Mesothelial cell of epicardium (in vitro differentiated cells): ENCODE measurements around the gene MICAL2. TPM values are rescaled to one million over a fixed set of nuclear protein-coding genes. Genes with fewer than 3 reads are reported as not detected.

Experiments used
- DNase-seq, 2 experiments: peaks; one replicate each; pipeline ENCODE4 v3.0.0; 2021; ENCODE audit warnings: low spot score in 2 of 2; ENCODE audit not compliant: unreplicated experiment in 2 of 2
- H3K27ac Mint-ChIP-seq: 2 replicates; pipeline ENCODE4 v1.8.0; 2021; ENCODE audit warnings: mixed read lengths
- H3K27me3 Mint-ChIP-seq: 2 replicates; pipeline ENCODE4 v1.8.0; 2021; ENCODE audit warnings: low read depth, mixed read lengths
- H3K36me3 Mint-ChIP-seq: 2 replicates; pipeline ENCODE4 v1.8.0; 2021; ENCODE audit warnings: mixed read lengths
- H3K4me1 Mint-ChIP-seq: 2 replicates; pipeline ENCODE4 v1.8.0; 2021; ENCODE audit warnings: mixed read lengths
- H3K4me3 Mint-ChIP-seq: 2 replicates; pipeline ENCODE4 v1.8.0; 2021; ENCODE audit warnings: mild to moderate bottlenecking, moderate library complexity, mixed read lengths
- H3K9me3 Mint-ChIP-seq: 2 replicates; pipeline ENCODE4 v1.8.0; 2021; ENCODE audit warnings: mixed read lengths
- CTCF ChIP-seq: fragments of 200-600 bp; sonication (generic); IDR thresholded peaks from one replicate; pipeline ENCODE4 v1.5.0; 2021; ENCODE audit warnings: antibody characterized with exemption; ENCODE audit not compliant: unreplicated experiment
- total RNA-seq: library from RNA; stranded (reverse); gene quantifications from 3 replicates; pipeline ENCODE4 v1.2.1, GENCODE V29; 2021

MICAL2 gene
- total RNA-seq, 1 donor from 2014 or later: 15.0 TPM

- Mint-ChIP-seq H3K4me3 (no peak overlapping the region), H3K4me1 (peaks cover 14% of the 10 kb centered on the region), H3K27me3 (peaks cover under 1% of the 10 kb centered on the region), H3K9me3 (no peaks in the 10 kb centered on the region), H3K36me3 (no peaks in the 10 kb centered on the region), H3K27ac (no peak overlapping the region)
- no peak for TF ChIP-seq CTCF
- DNase-seq: no peak
Measured at GRCh38 chr11:12266943-12267342, 156.6 kb downstream of the MICAL2 start.

DNA sequence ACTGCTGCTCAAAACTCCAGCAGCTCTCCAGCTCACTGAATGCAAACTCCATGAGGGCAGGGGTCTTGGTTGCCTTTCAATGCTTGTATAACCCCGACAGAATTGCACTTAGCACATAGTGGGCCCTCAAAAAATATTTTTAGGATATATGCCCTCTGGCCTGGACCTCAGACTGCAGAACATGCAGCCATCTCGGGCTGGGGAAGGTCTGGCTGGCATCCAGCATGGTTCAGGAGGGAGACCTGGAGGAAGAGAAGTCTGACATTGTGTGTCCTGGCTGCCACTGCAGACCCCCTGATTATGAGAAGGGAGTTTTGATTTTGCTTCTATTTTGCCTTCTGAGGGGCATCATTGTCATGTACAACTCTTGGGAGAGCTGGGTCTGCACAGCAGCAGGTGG lies 157.5 kb downstream of the MICAL2 start:
- Mint-ChIP-seq H3K27ac (peak overlapping the region; percentile 56), H3K36me3 (no peaks in the 10 kb centered on the region), H3K27me3 (no peaks in the 10 kb centered on the region), H3K9me3 (no peaks in the 10 kb centered on the region), H3K4me3 (no peak overlapping the region), H3K4me1 (peaks cover 14% of the 10 kb centered on the region)
- no peak for TF ChIP-seq CTCF
- DNase-seq: no peak

DNA sequence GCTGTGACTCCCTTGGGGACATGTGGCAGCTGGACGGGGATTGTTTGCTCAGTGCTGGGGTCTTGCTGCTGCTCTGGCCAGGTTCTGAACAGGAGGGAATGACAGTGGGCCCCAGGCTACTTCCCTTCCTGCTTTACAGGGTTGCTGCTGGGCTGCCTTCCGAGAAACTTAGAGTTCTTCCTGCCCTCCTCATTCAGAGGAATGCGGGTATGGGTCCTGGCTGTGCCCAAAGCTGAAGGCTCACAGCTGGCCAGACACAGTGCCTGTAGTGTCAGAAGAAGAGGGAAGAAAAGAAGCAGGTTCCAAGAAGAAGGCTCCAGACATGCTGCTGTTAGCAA lies 158.7 kb downstream of the MICAL2 start:
- DNase-seq: peak in 1 of 2 experiments; percentile 60
- H3K4me1 Mint-ChIP-seq: peaks cover 22% of the 10 kb centered on the region
- H3K9me3 Mint-ChIP-seq: no peaks in the 10 kb centered on the region
- no peak overlapping the region for H3K4me3 Mint-ChIP-seq
- H3K27ac Mint-ChIP-seq: peak overlapping the region; percentile 83
- H3K36me3 Mint-ChIP-seq: no peaks in the 10 kb centered on the region
- no peaks in the 10 kb centered on the region for H3K27me3 Mint-ChIP-seq
- no peak for TF ChIP-seq CTCF

DNA sequence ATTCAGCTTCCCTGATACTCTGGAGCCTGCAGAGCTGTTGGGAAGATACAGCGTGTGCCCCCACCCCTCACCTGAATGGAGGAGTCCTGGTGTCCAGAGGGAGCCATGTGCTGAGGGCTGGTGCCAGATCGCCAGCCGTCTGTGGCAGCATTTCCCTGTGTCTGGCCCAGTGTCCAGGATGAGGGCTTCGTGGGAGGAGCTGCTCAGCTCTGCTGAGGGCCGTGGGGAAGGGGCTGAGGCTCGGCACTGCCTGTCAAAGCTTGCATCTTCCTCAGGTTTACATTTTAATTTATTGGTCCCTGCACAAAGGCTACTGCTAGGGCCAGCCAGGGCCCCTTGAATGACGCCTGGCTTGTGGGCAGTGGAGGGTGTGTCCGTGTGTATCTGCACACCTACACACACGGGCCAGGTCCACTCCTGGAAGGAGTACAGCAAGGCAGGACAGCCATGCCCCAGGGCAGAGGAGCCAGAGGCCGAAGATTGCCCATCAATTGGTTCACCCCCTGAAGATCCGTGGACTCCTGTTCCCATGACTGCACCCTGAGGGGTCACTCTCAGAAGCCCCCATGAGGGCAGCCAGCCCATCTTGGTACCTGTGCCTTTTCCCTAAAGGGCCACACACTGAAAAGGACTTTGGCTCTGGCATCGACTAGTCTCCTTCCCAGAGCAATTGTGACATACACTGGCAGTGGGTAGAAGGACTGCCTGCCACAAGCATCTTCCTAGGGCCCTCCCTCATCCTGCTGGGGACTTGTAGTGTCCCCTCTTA lies 159.2 kb downstream of the MICAL2 start:
- Mint-ChIP-seq H3K4me1 (peaks cover 22% of the 10 kb centered on the region), H3K4me3 (no peak overlapping the region), H3K36me3 (no peaks in the 10 kb centered on the region), H3K9me3 (no peaks in the 10 kb centered on the region), H3K27me3 (no peaks in the 10 kb centered on the region), H3K27ac (peak overlapping the region; percentile 83)
- DNase-seq: no peak
- no peak for TF ChIP-seq CTCF

GRCh38 chr11:12270215-12270797 lies 159.9 kb downstream of the MICAL2 start:
- no peak for TF ChIP-seq CTCF
- DNase-seq: no peak
- H3K4me1 Mint-ChIP-seq: peaks cover 22% of the 10 kb centered on the region
- H3K27me3 Mint-ChIP-seq: no peaks in the 10 kb centered on the region
- H3K36me3 Mint-ChIP-seq: no peaks in the 10 kb centered on the region
- H3K9me3 Mint-ChIP-seq: no peaks in the 10 kb centered on the region
- no peak overlapping the region for H3K4me3 Mint-ChIP-seq
- H3K27ac Mint-ChIP-seq: no peak overlapping the region
